Caco-2 (cell line): ENCODE data around the gene MARCKS. TPM values are rescaled to one million over a fixed set of nuclear protein-coding genes. Genes with fewer than 3 reads are reported as not detected.

Experiments used
- BruUV-seq: library from RNA; stranded (reverse); fragments of 400-500 nt; replicated peaks from 2 replicates; lab custom pipeline; 2021; lab: Mats Ljungman, UMichigan
- CTCF ChIA-PET: fragments of 300-600 bp; sonication (Branson Sonifier 250); formaldehyde crosslinking; loops from one replicate; lab custom pipeline; 2022; ENCODE audit warnings: antibody characterized with exemption; lab: Charles Lee
- POLR2A ChIA-PET: fragments of 300-600 bp; sonication (Branson Sonifier 250); formaldehyde crosslinking; loops from one replicate; lab custom pipeline; 2022; ENCODE audit warnings: antibody characterized with exemption; lab: Charles Lee
- DNase-seq, 2 experiments: peaks; one replicate each; pipeline versions ENCODE4 v3.0.0 to v3.0.0-alpha.2; 2020 to 2022
- H3K27me3 ChIP-seq: replicated peaks from 2 replicates; pipeline ENCODE4 v1.6.0; 2011; ENCODE audit warnings: low read length; ENCODE audit not compliant: control insufficient read depth, insufficient read depth
- H3K36me3 ChIP-seq: 2 replicates; pipeline ENCODE4 v1.5.1; 2011; ENCODE audit warnings: low read length; ENCODE audit not compliant: control insufficient read depth, insufficient read depth
- H3K4me1 ChIP-seq: fragments of 250-450 bp; sonication (Bioruptor Pico); 2 replicates; pipeline ENCODE4 v1.5.1; 2020; ENCODE audit warnings: mild to moderate bottlenecking
- H3K4me3 ChIP-seq: 2 replicates; pipeline ENCODE4 v1.5.1; 2011; ENCODE audit warnings: low read depth, mild to moderate bottlenecking, control low read depth, low read length
- H3K9me3 ChIP-seq: fragments of 250-450 bp; sonication (Bioruptor Pico); 2 replicates; pipeline ENCODE4 v1.5.1; 2020; ENCODE audit warnings: mild to moderate bottlenecking, moderate library complexity
- H3K27ac Mint-ChIP-seq: one replicate; pipeline ENCODE4 v1.8.0; 2022; ENCODE audit warnings: mixed read lengths; ENCODE audit not compliant: unreplicated experiment
- H3K27me3 Mint-ChIP-seq: one replicate; pipeline ENCODE4 v1.8.0; 2022; ENCODE audit warnings: mixed read lengths; ENCODE audit not compliant: insufficient read depth, unreplicated experiment
- H3K36me3 Mint-ChIP-seq: one replicate; pipeline ENCODE4 v1.8.0; 2022; ENCODE audit warnings: mild to moderate bottlenecking, mixed read lengths; ENCODE audit not compliant: insufficient read depth, unreplicated experiment
- H3K4me1 Mint-ChIP-seq: one replicate; pipeline ENCODE4 v1.8.0; 2022; ENCODE audit warnings: low read depth, mixed read lengths; ENCODE audit not compliant: unreplicated experiment
- H3K4me3 Mint-ChIP-seq: one replicate; pipeline ENCODE4 v1.8.0; 2022; ENCODE audit warnings: mild to moderate bottlenecking, moderate library complexity, mixed read lengths; ENCODE audit not compliant: unreplicated experiment
- H3K9me3 Mint-ChIP-seq: one replicate; pipeline ENCODE4 v1.8.0; 2022; ENCODE audit warnings: mixed read lengths; ENCODE audit not compliant: unreplicated experiment
- CTCF ChIP-seq, 2 experiments: fragments of 200-600 bp in 1 of 2; IDR thresholded peaks; 1 replicate in 1 of 2; 2 replicates in 1 of 2; pipeline versions ENCODE4 v1.5.1 to v1.8.0; 2011 to 2022; ENCODE audit warnings: antibody characterized with exemption in 1 of 2, control low read depth in 1 of 2, inconsistent platforms in 1 of 2, low read depth in 1 of 2, low read length in 1 of 2, mild to moderate bottlenecking in 1 of 2, moderate library complexity in 1 of 2; ENCODE audit not compliant: insufficient read depth in 1 of 2, severe bottlenecking in 1 of 2, unreplicated experiment in 1 of 2
- intact Hi-C: fragments of 100-400 bp; cut with micrococcal nuclease; formaldehyde crosslinking; loops from one replicate; pipeline ENCODE4 v1.10.0; 2022; ENCODE audit not compliant: unreplicated experiment
- total RNA-seq: library from RNA; stranded (reverse); gene quantifications from 2 replicates; pipeline ENCODE4 v1.2.3, GENCODE V29; 2022

MARCKS gene
- total RNA-seq, 1 experiment from 2014 or later = 153 TPM

GRCh38 chr6:113893866-113894265 is 36.7 kb downstream of the MARCKS start:
- POLR2A ChIA-PET = no interaction called here
- H3K4me3 Mint-ChIP-seq = no peak overlapping the region

GRCh38 chr6:113894712-113895674 is 37.8 kb downstream of the MARCKS start:
- Histone ChIP-seq H3K36me3 (no peaks in the 10 kb centered on the region), H3K27me3 (no peaks in the 10 kb centered on the region), H3K9me3 (no peaks in the 10 kb centered on the region; the same call in 1 of the 2 replicates), H3K4me1 (no peaks in the 10 kb centered on the region), H3K4me3 (no peak overlapping the region)
- intact Hi-C loops = no loop called here
- no peaks in the 10 kb centered on the region for H3K36me3 Mint-ChIP-seq
- ChIA-PET CTCF (no interaction called here), POLR2A (no interaction called here)
- no peak for TF ChIP-seq CTCF (IDR thresholded peaks at IDR 0.05; ENCODE audit: insufficient read depth in 1 of 2, low read depth in 1 of 2, low read length in 1 of 2, severe bottlenecking in 1 of 2, unreplicated experiment in 1 of 2)
- DNase-seq = no peak
- no peak overlapping the region for H3K27ac Mint-ChIP-seq
- no peaks in the 10 kb centered on the region for H3K4me1 Mint-ChIP-seq
- H3K4me3 Mint-ChIP-seq = no peak overlapping the region
- peaks cover 16% of the 10 kb centered on the region for H3K9me3 Mint-ChIP-seq
- H3K27me3 Mint-ChIP-seq = no peaks in the 10 kb centered on the region
- BruUV-seq = no TSS peak

More at GRCh38 chr6:113893866-113894265, 36.7 kb downstream of the MARCKS start:
- peaks cover 9% of the 10 kb centered on the region for H3K9me3 Mint-ChIP-seq
- TF ChIP-seq CTCF (IDR thresholded peaks at IDR 0.05; ENCODE audit: insufficient read depth in 1 of 2, low read depth in 1 of 2, low read length in 1 of 2, severe bottlenecking in 1 of 2, unreplicated experiment in 1 of 2) = no peak
- no peaks in the 10 kb centered on the region for H3K4me1 ChIP-seq
- H3K4me1 Mint-ChIP-seq = no peaks in the 10 kb centered on the region
- intact Hi-C loops = no loop called here
- no peaks in the 10 kb centered on the region for H3K27me3 Mint-ChIP-seq
- no peaks in the 10 kb centered on the region for H3K36me3 Mint-ChIP-seq
- no peaks in the 10 kb centered on the region for H3K27me3 ChIP-seq
- no TSS peak for BruUV-seq
- no peak for DNase-seq
- no peaks in the 10 kb centered on the region; the same call in 1 of the 2 replicates for H3K9me3 ChIP-seq
- no peaks in the 10 kb centered on the region for H3K36me3 ChIP-seq
- H3K27ac Mint-ChIP-seq = no peak overlapping the region
- CTCF ChIA-PET = no interaction called here
- H3K4me3 ChIP-seq = no peak overlapping the region

GRCh38 chr6:113901482-113901881 is 44.3 kb downstream of the MARCKS start:
- no peak for TF ChIP-seq CTCF (IDR thresholded peaks at IDR 0.05; ENCODE audit: insufficient read depth in 1 of 2, low read depth in 1 of 2, low read length in 1 of 2, severe bottlenecking in 1 of 2, unreplicated experiment in 1 of 2)
- Mint-ChIP-seq H3K27ac (no peak overlapping the region), H3K4me3 (no peak overlapping the region), H3K27me3 (no peaks in the 10 kb centered on the region), H3K36me3 (no peaks in the 10 kb centered on the region), H3K9me3 (peaks cover 9% of the 10 kb centered on the region), H3K4me1 (no peaks in the 10 kb centered on the region)
- H3K36me3 ChIP-seq = no peaks in the 10 kb centered on the region
- intact Hi-C loops = loop anchor here (10.0 kb wide), 1 partner anchor 767 kb away; no protein-coding TSS in a partner anchor
- H3K4me3 ChIP-seq = no peak overlapping the region
- DNase-seq = no peak
- BruUV-seq = no TSS peak
- H3K27me3 ChIP-seq = no peaks in the 10 kb centered on the region
- H3K9me3 ChIP-seq = no peaks in the 10 kb centered on the region; the same call in 1 of the 2 replicates
- ChIA-PET POLR2A (no interaction called here), CTCF (no interaction called here)
- H3K4me1 ChIP-seq = peaks cover 4% of the 10 kb centered on the region; the same call in 1 of the 2 replicates
